Stimulated activated CD4-positive, alpha-beta T cell treated with anti-CD3 and anti-CD28 coated beads, Interleukin-2, amount 100 ng/mL, for 4 hours (primary cell): Measurements from ENCODE around the gene TMBIM6.
"Not testable (repeated sequence)": the region's sequence is repeated elsewhere in the genome, so short reads cannot be mapped to it uniquely, and the experiment has no call there.

ENCODE experiments used
- DNase-seq: peaks from one replicate; pipeline ENCODE4 v3.0.0-alpha.2; 2020; ENCODE audit warnings: low read depth

TMBIM6 gene

GRCh38 chr12:49730050-49730449 lies 11.3 kb upstream of the TMBIM6 start:
- no peak for DNase-seq

GRCh38 chr12:49730568-49731101 lies 10.7 kb upstream of the TMBIM6 start:
- DNase-seq: no peak

- DNase-seq: no peak
Observed at GRCh38 chr12:49733219-49734017, 7.9 kb upstream of the TMBIM6 start.

GRCh38 chr12:49734900-49735299 lies 6.5 kb upstream of the TMBIM6 start:
- DNase-seq: not testable (repeated sequence)

- not testable (repeated sequence) for DNase-seq
Observed at GRCh38 chr12:49738721-49739120, 2.6 kb upstream of the TMBIM6 start.

GRCh38 chr12:49740277-49740676 lies 1.1 kb upstream of the TMBIM6 start:
- DNase-seq: not testable (repeated sequence)

- DNase-seq: peak; percentile 79
Observed at GRCh38 chr12:49741882-49742620, 694 bp downstream of the TMBIM6 start.

GRCh38 chr12:49744363-49744885 lies 3.1 kb downstream of the TMBIM6 start:
- no peak for DNase-seq

- no peak for DNase-seq
Observed at GRCh38 chr12:49748306-49748705, 6.9 kb downstream of the TMBIM6 start.

- no peak for DNase-seq
Observed at GRCh38 chr12:49748800-49749199, 7.4 kb downstream of the TMBIM6 start.

- peak; percentile 44 for DNase-seq
Observed at GRCh38 chr12:49750027-49750995, 9.0 kb downstream of the TMBIM6 start.

GRCh38 chr12:49750996-49751393 lies 9.6 kb downstream of the TMBIM6 start:
- no peak for DNase-seq

GRCh38 chr12:49761677-49762467 lies 20.5 kb downstream of the TMBIM6 start:
- DNase-seq: no peak

- DNase-seq: no peak
Observed at GRCh38 chr12:49762468-49762847, 21.1 kb downstream of the TMBIM6 start.

- DNase-seq: peak; percentile 60
Observed at GRCh38 chr12:49763006-49763591, 21.7 kb downstream of the TMBIM6 start.

GRCh38 chr12:49764126-49764525 lies 22.8 kb downstream of the TMBIM6 start:
- no peak for DNase-seq

- DNase-seq: no peak
Observed at GRCh38 chr12:49766115-49766455, 24.7 kb downstream of the TMBIM6 start.

GRCh38 chr12:49767333-49767732 lies 26.0 kb downstream of the TMBIM6 start:
- DNase-seq: no peak

GRCh38 chr12:49773102-49773501 lies 31.7 kb downstream of the TMBIM6 start:
- DNase-seq: not testable (repeated sequence)

GRCh38 chr12:49776413-49776812 lies 35.1 kb downstream of the TMBIM6 start:
- DNase-seq: peak; percentile 13

- no peak for DNase-seq
Observed at GRCh38 chr12:49776858-49777257, 35.5 kb downstream of the TMBIM6 start.
